Stimulated activated CD8-positive, alpha-beta memory T cell treated with anti-CD3 and anti-CD28 coated beads, Interleukin-15, amount 100 ng/mL, for 48 hours (primary cell): ENCODE measurements around the gene KCNIP4.

Experiments
- DNase-seq, 2 donors: peaks; one replicate each; pipeline ENCODE4 v3.0.0-alpha.2; 2020; ENCODE audit warnings: low read depth in 2 of 2

Gene KCNIP4

GRCh38 chr4:20960291-20960690, 988.3 kb downstream of the KCNIP4 start:
- DNase-seq = no peak

DNA sequence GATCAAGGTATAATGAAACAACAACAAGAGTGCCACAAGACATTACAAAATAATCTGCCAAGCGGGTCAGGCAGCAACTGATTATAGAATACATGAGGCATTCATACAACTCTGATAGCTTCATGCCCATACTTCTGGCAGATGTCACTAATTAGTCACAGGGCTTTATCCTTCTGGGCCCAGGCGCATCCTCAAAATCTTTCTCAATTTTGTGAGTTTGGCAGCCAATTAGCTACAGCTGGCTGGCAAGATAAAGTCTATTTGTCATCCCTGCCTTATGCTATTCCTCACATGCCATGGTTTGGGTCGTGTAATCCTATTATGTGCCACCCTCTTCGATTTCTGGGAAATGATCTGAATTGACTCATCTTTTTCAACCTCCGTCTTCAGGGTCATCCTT, 994.0 kb downstream of the KCNIP4 start:
- no peak for DNase-seq

DNA sequence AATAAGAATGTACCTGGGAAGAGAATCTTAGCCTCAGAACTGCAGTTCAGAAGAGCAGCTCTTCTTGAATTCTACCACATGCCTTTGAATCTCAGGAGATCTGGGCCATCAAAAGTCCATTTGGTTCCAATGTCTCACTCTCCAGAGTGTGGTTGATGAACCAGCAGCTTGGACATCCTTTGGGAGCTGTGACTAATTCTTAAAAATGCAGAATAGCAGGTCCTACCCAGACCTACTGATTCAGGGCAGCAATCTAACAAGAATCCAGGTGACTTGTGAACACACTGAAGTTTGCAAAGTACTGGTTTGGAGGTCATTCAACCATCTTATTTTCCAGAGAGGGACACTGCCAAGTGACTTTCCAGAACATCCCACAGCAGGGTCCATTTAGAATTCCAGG, 1003.6 kb downstream of the KCNIP4 start:
- no peak for DNase-seq

- DNase-seq = no peak
These were observed 1004.1 kb downstream of the KCNIP4 start for GRCh38 chr4:20944451-20944850.

DNA sequence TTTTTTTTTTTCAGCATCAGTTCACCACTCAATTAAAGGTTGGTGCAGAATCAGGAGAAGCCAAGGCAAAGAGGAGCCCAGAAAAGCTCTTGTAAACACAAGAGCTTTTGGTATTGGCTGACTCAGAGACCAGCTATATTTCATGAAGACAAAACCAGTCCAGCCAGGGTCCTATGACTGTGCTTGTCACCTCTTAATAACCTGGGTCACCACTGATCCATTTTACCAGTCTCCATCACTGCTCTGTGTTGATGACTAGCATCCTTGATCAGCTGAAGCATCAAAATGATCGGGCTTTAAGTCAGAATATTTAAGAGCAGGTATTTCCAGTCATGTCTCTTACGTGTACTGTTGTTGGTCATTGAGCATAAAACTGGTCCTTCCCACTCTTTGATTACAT, 1010.4 kb downstream of the KCNIP4 start:
- DNase-seq = no peak

DNA sequence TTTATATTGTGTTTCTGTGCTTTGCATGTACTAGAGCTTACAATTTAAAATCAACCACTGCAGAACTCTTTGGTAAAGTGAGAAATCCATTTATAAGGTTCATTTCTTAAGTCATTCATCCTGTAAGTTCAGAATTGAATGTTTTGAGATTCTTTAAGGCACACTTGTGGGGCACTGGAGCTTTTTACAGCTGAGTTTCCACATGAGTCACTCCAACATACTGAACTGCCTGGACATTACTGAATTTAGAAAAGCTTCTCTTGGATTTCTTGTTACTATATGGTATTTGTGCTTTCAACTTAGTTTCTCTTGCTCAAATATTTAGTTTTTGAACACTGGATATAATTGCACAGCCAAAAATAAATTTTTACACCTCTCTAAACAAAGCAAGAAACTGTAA, 1022.0 kb downstream of the KCNIP4 start:
- no peak for DNase-seq

DNA sequence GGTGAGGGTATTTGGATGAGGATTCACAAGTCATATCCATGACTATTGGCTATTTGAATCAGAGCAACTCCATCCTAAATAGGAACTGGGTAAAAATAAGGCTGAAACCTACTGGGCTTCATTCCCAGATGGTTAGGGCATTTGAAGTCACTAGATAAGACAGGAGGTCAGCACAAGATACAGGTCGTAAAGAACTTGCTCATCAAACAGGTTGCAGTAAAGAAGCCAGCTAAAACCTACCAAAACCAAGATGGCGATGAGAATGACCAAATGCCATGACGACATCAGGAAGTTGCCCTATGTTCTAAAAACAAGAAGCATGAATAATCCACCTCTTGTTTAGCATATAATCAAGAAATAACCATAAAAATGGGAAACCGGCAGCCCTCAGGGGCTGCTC, 1023.4 kb downstream of the KCNIP4 start:
- DNase-seq = no peak

GRCh38 chr4:20922962-20923361, 1025.6 kb downstream of the KCNIP4 start:
- no peak for DNase-seq

DNA sequence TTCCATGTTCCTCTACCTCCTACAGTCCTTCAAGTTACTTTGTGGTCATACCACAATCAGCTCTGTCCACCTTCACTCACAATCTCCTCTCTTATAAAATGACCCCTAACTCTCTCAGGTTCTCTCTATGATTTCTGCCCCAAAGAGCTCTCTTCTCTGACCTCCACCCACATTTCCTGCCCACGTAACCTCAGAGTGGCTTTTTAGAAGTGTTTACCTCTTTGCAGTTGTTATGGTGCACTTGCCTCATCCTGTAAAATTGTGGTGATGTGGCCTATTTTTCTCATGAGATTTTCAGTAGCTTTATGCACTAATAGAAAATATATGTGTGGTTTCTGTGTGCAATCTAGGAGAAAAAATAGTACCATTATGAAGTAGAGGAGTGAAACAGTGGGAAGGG, 1032.5 kb downstream of the KCNIP4 start:
- DNase-seq = no peak

GRCh38 chr4:20904966-20905365, 1043.6 kb downstream of the KCNIP4 start:
- no peak for DNase-seq

- DNase-seq = no peak
These were observed 1046.7 kb downstream of the KCNIP4 start for GRCh38 chr4:20901851-20902250.

DNA sequence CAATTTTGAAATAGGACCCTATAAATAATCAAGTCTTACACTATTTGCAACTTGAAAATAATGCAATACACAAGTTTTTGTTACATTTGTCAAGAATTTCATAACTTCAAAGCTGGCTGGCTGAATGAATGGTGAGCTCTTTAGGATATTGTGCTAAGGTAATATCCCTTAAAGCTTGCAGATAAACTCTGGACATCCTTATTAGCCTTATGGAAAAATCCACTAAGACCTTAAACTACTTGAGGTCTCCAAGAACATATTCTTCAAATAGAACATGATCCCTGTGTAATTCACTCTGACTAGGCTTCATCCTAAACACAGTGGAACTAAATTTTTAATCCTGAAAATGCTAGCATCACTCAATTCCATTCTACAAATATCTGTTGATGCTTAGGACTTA, 1049.0 kb downstream of the KCNIP4 start:
- DNase-seq = no peak

DNA sequence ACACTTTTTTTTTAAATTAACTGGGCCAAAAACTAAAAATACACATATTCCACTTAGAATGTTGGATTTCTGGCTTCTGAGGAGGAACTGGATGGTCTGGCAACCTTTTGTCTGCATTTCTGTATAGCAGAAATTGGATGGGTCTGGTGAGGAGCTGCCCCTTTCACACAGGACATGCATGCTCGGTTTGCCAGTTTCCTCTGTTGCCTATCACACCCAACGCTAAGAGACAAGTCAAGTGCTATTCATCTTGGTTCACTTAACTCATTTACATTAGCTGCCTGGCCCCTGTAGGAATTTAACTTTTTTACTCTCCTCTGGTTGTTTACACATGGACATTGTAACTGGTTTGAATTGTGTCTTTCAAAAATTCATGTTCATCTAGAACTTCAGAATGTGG, 1052.6 kb downstream of the KCNIP4 start:
- no peak for DNase-seq

- DNase-seq = no peak
These were observed 1053.4 kb downstream of the KCNIP4 start for GRCh38 chr4:20895208-20895607.

GRCh38 chr4:20890761-20891160, 1057.8 kb downstream of the KCNIP4 start:
- DNase-seq = no peak

- DNase-seq = no peak
These were observed 1058.7 kb downstream of the KCNIP4 start for GRCh38 chr4:20889901-20890300.

- no peak for DNase-seq
These were observed 1064.9 kb downstream of the KCNIP4 start for GRCh38 chr4:20883677-20884076.

GRCh38 chr4:20883231-20883630, 1065.3 kb downstream of the KCNIP4 start:
- DNase-seq = no peak

DNA sequence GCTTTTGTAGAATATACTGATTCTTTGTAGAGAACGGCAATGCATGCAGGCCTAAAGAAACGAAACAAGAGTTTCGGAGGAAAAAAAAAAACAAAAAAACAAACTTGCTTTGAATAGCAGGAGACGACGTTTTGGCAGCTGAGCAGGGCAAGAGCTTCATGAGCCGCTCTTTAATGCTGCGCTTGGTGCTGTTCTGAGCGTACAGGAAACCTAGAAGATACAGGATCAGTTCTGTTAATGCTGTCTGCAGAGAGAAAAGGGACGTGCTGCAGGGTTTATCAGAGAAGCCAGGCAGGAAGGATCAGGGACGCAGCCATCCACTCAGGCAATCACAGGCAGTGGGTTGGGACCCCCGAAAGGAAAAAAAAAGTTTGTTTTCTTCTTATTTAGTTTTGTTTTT, 1066.1 kb downstream of the KCNIP4 start:
- DNase-seq = no peak

DNA sequence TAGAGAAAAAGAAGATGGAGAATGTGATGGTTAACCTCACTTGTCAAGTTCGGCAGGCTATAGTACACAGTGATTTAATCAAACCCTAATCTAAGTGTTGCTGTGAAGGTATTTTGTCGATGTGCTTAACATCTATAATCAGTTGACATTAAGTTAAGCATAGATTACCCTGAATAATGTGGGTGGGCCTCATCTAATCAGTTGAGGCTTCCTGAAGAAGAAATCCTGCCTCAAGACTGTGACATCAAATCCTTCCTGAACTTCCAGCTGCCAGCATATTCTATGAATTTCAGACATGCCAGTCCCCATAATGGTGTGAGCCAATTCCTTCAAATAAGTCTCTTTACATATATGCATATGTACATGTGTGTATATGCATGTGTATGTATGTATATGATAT, 1066.9 kb downstream of the KCNIP4 start:
- DNase-seq = no peak

- no peak for DNase-seq
These were observed 1069.8 kb downstream of the KCNIP4 start for GRCh38 chr4:20878806-20879205.

- DNase-seq = no peak
These were observed 1078.1 kb downstream of the KCNIP4 start for GRCh38 chr4:20870436-20870835.

DNA sequence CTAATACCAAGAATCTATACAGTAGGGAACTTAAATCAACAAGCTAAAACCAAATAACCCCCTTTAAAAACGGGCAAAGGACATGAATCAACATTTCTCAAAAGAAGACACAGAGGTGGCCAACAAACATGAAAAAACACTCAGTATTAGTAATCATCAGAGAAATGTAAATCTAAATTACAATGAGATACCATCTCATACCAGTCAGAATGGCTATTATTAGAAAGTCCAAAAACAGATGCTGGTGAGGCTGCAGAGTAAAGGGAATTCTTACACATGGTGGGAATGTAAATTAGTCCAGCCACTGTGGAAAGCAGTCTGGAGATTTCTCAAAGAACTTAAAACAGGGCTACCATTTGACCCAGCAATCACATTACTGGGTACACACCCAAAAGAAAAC, 1080.5 kb downstream of the KCNIP4 start:
- DNase-seq = no peak

DNA sequence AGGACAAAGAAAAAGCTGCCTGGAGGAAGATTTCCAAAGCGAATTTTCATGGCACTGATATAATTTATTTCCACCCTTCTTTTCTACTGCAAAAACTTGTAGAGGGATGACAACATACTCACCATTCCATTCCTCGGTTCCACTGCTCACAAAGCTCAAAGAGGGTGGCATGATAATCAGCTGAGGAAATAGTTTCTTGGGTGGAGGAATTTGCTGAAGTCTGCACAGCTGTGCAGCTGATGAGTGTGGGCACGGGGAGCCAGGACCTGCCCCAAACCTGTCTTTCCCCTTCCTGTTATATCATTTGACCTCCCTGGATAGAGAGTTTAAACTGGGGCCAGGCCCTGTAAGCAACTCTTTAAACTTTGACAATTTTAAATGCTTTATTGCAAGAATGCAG, 1087.7 kb downstream of the KCNIP4 start:
- DNase-seq = no peak
